ENCODE results near the gene CDH2.

GRCh38 chr18:28153485-28154065 lies 23.4 kb downstream of the CDH2 start:
- TF ChIP-seq CTCF (IDR thresholded peaks at IDR 0.05), result no peak
- TF ChIP-seq POLR2A (IDR thresholded peaks at IDR 0.05), result no peak

Data from lower leg skin (tissue), 3 donors.